DMS114 treated with DMSO at 0.1 percent for 48 hours (cell line): ENCODE measurements around the gene ZBTB6.
"Not testable (repeated sequence)": the region's sequence is repeated elsewhere in the genome, so short reads cannot be mapped to it uniquely, and the experiment has no call there.

Source experiments
- DNase-seq: peaks from one replicate; lab custom pipeline; 2025; ENCODE audit not compliant: unreplicated experiment; lab: John Stamatoyannopoulos, UW

The ZBTB6 gene

DNA sequence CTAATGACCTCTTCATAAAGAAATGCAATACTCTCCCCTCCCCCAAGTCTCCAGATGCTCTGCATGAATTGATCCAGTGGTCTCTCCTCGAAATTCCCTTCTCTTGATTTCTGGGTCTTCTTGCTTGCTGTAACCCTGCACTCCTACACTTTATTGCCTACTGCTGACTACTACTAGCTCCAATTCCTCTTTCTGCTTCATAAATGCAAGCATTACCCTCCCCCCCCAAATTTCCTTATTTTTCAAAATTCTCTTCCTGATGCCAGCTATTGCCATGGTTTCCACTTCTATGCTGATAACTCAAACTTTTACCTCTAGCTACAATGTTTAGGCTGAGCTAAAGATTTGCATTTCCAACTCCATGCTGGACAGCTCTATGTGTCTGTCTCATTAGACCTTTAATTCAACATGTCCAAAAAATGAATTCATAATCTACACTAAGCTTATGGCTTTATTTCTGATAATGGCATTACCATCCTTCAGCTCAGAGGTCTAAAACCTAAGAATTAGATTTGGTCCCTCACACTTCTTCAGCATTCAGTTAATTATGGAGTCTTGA lies 16.8 kb upstream of the ZBTB6 start:
- no peak for DNase-seq

DNA sequence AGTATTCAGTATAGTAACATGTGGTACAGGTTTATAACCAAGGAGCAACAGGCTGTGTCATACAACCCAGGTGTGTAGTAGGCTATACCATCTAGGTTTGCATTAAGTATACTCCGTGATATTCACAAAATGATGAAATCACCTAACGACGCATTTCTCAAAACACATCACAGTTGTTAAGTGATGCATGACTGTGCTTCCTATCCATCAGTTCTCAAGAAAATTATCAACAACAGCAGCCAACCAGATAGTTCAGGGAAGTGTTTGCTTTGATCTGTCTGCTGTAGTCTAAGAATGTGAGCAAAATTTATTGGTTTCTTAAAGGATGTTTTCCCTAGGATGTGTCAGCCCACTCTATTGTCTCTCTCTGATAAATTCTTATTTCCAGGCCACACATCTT lies 10.8 kb upstream of the ZBTB6 start:
- no peak for DNase-seq

DNA sequence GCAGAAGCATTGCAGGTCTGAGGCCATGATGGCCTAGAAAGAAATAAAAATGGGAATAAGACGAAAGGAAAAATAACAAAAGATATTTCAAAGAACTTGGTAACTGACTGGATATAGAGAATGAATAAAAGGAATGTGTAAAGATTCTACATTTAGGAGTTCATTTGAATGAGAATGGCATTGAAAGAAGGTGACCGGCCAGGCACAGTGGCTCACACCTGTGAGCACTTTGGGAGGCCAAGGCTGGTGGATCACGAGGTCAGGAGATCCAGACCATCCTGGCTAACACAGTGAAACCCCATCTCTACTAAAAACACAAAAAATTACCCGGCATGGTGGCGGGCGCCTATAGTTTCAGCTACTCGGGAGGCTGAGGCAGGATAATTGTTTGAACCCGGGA lies 9.6 kb upstream of the ZBTB6 start:
- DNase-seq, result no peak

DNA sequence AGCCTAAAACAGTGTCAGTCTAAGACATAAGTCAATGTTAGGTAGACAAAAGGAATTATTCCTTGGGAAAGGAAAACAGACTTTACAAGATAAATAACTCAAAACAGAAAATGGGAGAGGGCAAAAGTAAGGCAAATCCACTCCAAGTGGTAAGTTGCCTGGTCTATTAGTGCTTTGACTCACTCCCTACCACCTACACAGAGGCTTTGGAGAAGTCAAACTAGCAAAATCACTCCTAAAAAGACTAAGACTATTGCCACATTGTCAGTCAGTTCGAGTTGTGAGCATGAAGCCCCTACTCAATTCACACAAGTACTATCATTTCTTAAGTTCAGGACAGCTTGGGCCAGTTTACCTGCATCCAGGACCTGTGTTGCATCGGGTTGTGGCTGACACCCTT lies 5.2 kb upstream of the ZBTB6 start:
- DNase-seq, result no peak

DNA sequence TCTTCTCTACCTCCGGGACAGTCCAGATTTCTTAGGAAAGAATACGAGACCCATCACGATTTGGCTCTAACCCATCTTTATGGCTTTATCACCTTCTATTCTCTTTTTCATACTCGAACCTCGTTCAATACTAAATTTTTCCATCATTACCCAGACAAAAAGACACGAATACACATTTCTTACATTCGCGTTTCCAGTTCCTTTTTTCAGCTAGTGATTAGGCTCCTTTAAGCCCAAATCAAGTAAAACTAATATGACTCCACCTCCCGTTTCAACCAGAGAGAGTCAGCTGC lies 506 bp downstream of the ZBTB6 start:
- peak; percentile 21 for DNase-seq

DNA sequence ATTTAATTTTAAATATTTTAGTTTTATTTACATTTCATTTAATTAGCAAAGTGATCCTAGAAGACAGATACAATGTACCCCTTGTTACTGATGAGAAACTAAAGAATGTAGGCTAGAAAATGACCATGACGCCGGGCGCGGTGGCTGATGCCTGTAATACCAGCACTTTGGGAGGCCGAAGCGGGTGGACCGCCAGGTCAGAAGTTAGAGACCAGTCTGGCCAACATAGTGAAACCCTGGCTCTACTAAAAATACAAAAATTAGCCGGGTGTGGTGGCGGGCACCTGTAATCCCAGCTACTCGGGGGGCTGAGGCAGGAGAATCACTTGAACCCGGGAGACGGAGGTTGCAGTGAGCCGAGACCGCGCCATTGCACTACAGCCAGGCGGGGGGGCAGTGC lies 7.0 kb downstream of the ZBTB6 start:
- not testable (repeated sequence) for DNase-seq

DNA sequence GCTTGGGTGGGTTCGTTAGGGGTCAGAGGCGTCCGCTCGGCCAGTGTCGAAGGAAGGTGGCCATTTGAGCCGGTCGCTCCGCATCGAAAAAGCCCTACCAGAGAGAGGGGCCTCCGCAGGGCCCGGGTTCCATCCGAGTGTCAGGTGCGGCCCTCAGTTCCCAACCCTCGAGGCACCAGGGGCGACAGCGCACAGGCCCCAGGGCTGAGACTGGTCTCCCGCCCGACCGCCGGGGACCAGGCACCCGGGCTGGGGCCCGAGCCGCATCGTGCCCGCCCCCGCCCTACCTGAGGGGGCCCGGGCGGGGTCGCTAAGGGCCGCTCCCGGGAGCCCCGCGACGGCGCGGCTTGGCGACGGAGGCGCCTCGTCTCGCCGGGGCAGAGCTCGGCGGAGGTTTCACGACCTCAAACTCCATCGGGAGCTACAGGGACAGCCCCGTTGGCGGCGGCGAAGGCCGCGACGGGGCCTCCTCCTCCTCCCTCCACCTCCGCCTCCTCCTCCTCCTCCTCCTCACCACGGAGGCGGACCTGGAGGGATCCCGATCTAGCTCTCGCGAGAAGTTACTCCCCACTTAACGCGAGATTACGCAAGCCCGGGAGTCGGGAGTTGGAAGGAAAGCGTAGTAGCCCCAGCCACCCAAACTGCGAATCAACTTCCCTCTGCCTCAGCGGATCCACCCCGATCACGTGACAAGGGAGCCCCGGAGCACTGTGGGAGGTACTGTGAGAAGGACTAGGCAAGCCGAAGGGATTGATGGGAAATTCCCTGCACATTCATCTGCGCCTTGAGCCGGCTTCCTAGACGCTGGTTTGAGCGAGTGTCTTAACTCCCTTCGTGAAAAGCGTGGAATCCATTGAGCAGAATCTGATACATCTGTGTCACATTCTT lies 8.1 kb downstream of the ZBTB6 start, which contains the start of gene RC3H2:
Gene RC3H2, minus strand, starts transcription at position 537 of the 888 bp plus-strand sequence. CDS start 7,850 bp downstream, outside the sequence.
- DNase-seq, result peak; percentile 93

DNA sequence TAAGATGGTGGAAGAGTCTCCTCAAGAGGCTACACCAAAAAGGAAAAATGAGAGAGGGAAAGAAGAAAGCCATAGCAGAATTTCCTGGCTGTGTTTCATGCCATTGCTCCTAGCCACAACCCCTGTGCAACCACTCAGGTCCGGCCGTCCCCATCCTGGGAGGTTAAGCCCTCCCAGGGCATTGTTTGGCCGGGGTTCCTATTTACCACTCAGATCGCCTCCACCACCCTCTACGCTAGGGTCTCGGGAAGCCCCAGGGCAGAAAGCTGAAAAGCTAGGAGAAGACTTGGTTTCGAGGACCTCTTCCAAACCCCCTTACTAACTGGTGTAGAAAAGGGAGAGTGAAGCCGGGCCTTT lies 8.7 kb downstream of the ZBTB6 start:
- peak; percentile 27 for DNase-seq

DNA sequence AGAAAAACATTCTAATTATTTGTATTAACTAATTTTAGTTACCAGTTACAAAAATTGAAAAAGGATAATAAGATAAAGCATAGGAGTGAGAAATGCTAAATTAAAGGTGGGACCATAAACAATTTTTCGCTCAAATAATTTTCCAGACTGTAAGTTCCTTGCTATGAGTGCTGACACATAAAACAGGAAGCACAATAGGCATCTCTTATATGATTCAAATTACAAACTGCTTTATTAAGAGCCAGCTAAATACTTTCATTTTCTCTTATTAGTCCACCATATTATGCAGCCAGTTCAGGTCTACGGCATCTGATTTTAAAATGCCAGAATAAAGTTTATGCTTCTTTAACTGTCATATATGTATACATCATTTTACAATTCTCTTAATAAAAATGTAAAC lies 12.3 kb downstream of the ZBTB6 start:
- DNase-seq, result no peak

DNA sequence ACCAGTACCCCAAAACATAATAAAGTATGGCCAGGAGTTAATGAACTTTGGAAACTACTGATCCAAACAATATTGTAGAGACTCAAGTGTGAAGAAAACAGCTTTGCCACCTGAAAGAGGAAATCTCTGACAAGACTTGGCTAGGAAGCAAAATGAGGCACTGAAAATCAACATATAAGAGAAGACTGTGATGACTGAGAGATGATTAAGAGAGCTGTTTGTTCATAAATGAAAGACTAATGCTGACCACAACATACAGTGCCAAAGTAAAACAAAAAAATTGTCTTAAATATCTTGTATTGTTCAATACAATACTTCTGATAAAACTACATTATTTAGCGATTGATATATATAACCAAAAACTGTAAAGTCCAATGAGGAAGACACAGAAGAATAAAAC lies 15.2 kb downstream of the ZBTB6 start:
- DNase-seq, result no peak

DNA sequence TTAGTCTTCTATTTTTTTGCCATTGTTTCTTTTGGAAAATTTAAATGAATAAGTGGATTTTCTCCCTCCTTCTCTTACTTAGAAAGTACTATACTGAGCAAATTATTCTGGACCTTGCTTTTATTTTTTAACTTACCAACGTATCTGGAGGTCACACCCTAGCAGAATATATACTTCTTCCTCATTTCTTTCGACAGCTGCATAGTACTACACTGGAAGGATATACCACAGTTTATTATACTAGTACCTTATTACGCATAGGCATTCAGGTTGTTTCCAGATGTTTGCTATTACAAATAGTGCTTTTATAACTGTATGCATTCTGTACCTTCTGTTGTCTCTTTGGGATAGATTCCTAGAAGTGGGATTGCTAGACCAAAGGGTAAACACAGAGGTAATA lies 24.6 kb downstream of the ZBTB6 start:
- no peak for DNase-seq

DNA sequence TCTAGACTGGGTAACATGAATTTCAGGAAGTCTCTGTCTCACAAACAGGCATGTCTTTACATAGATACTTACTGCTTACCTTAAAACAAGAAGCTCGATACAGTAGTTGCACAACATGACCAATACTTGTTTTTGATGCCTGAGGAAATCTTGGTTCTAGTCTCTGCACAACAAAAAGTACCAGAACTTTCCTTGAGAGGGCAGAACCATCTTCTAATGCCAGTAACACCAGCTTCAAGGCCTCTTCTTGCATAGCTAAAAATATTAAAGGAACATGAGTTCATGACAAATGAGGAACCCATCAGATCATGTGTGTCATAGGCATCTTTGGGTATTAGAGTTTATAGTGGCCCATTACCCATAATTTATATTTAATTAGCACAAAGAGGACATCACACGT lies 30.0 kb downstream of the ZBTB6 start:
- no peak for DNase-seq

DNA sequence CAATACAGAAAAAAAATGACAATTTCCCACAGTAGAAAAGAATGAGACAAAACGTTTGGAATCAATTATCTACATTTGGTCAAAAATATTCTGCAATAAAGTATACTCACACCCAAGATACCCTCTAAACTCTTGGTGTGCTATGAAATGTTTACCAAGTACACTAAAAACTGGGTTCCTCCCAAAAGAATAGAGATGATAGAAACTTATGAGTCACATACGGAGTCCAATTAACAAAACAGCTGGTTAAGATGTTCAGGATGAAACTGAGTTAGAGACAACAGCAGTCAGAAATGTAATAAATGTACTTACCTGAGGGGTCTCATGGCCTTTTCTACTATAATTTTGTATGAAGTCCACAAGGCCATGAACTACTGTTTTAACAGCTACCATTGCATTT lies 33.7 kb downstream of the ZBTB6 start:
- DNase-seq, result no peak

DNA sequence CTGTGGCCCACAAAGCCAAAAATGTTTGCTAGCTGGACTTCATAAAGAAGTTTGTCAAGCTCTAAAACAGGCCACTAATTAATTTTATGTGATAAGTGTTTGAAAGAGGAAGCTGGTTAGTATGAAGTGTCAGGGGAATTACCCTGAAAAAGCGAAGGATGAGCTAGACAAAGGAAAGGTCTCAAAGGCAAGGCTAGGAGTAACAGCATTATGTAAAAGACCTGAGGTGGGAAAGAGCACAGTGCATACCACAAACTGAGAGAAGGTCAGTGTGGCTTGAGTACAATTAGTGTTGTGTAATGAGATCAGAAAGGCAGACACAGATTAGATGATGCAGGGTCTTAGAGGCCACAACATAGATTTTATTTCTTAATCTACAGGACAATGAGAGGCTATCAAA lies 37.6 kb downstream of the ZBTB6 start:
- DNase-seq, result no peak

DNA sequence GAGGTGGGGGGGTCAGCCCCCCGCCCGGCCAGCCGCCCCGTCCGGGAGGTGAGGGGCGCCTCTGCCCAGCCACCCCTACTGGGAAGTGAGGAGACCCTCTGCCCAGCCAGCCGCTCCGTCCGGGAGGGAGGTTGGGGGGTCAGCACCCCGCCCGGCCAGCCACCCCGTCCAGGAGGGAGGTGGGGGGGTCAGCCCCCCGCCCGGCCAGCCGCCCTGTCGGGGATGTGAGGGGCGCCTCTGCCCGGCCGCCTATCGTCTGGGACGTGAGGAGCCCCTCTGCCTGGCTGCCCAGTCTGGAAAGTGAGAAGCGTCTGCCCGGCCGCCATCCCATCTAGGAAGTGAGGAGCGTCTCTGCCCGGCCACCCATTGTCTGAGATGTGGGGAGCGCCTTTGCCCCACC lies 45.8 kb downstream of the ZBTB6 start:
- DNase-seq, result not testable (repeated sequence)

DNA sequence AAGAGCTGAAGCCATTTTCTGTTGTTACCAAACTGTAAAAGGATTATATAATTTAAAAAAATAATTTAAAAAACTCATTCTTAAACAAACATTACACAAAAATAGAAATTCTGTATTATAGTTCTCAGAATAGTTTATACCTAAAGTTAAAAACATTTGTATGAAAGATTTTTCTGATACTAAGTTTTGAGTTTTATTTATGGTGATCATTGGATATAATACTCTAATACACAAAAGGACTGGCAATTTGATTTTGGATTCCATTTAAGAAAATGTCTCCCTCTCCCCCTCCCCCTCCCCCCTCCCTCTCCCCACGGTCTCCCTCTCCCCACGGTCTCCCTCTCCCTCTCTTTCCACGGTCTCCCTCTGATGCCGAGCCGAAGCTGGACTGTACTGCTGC lies 47.0 kb downstream of the ZBTB6 start:
- DNase-seq, result no peak

DNA sequence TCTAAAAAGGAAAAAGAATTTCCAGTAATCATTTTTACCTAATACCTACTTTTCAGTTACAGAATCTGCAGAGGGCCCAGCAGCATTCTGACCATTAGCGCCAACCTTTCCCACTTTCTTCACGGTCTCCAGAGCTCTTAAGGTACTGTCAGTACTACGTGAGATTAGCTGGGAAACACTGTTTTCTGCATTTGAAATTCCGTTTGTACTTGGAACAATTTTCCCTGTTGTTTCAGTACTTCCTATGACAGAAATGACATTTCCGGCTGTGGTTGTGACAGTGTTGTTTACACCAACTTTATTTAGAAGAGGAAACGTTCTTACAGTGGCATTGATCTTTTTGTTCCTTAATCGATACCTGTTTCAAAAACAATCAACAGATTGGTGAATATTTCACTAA lies 47.8 kb downstream of the ZBTB6 start:
- no peak for DNase-seq

DNA sequence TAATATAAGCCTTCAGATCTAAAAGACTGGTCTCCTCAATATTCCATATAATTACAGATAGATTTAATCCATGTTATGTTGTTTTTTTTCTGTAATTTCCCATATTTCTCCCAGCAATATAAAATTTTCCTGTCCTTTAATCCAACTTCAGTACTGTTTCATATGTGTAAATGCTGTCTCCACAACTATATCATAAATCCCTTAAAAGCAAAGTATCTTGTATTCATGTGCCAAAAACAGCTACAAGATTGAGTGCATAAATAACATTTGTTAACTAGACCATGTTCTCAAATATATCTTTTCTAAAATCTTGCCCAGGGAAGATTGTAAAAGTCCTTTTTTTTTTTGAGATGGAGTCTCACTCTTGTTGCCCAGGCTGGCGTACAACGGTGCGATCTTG lies 49.7 kb downstream of the ZBTB6 start:
- DNase-seq, result no peak

DNA sequence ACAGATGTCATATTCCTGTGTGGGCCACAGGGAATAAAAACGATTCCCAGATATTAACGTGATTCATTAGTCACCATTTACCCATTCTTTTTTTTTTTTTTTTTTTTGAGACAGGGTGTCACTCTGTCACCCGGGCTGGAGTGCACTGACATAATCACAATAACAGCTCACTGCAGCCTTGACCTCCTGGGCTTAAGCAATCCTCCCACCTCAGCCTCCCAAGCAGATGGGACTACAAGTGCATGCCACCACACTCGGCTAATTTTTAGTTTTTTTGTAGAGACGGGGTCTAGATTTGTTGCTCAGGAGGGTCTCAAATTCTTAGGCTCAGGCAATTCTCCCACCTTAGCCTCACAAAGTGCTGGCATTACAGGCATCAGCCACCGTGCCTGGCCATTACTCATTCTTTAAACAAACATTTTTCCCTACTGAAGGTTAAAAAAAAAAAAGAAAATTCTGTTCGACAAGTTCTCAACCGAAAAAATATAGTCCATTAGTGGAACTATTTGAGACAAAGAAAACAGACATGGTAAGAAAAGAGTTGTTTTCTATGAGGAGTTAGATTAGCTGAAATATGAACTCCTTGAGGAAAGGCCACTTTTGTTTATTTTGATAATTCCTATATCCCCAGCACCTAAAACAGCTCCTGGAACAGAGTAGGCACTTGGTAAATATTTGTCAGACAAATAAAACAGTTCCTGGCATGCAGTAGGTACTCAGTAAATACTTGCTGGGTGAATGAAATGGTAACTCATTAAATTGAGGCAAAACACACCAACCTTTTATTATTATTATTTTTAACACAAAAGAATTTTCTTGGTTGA lies 52.6 kb downstream of the ZBTB6 start:
- DNase-seq, result no peak
